Epidermal melanocyte (primary cell): Measurements from ENCODE around the gene PTPRN2.
"Not testable (repeated sequence)": the region's sequence is repeated elsewhere in the genome, so short reads cannot be mapped to it uniquely, and the experiment has no call there.

Experiments used
- DNase-seq: peaks from one replicate; pipeline ENCODE4 v3.0.0; 2011; ENCODE audit warnings: low spot score; ENCODE audit not compliant: insufficient read length

Gene PTPRN2

GRCh38 chr7:158518980-158519632 is 68.5 kb downstream of the PTPRN2 start:
- no peak for DNase-seq

GRCh38 chr7:158517571-158517970 is 70.1 kb downstream of the PTPRN2 start:
- DNase-seq, result no peak

- no peak for DNase-seq
These were observed 70.6 kb downstream of the PTPRN2 start for GRCh38 chr7:158517072-158517471.

- DNase-seq, result no peak
These were observed 71.1 kb downstream of the PTPRN2 start for GRCh38 chr7:158516524-158516923.

- DNase-seq, result no peak
These were observed 74.8 kb downstream of the PTPRN2 start for GRCh38 chr7:158512869-158513268.

- DNase-seq, result no peak
These were observed 75.6 kb downstream of the PTPRN2 start for GRCh38 chr7:158512042-158512441.

GRCh38 chr7:158508802-158509385 is 78.7 kb downstream of the PTPRN2 start:
- no peak for DNase-seq

- DNase-seq, result not testable (repeated sequence)
These were observed 79.3 kb downstream of the PTPRN2 start for GRCh38 chr7:158508321-158508720.

GRCh38 chr7:158507917-158508316 is 79.7 kb downstream of the PTPRN2 start:
- DNase-seq, result no peak

GRCh38 chr7:158507175-158507574 is 80.4 kb downstream of the PTPRN2 start:
- not testable (repeated sequence) for DNase-seq

- DNase-seq, result no peak
These were observed 81.0 kb downstream of the PTPRN2 start for GRCh38 chr7:158506626-158507025.

- DNase-seq, result no peak
These were observed 81.9 kb downstream of the PTPRN2 start for GRCh38 chr7:158505683-158506082.

- no peak for DNase-seq
These were observed 85.4 kb downstream of the PTPRN2 start for GRCh38 chr7:158502068-158502750.

GRCh38 chr7:158501393-158502067 is 86.1 kb downstream of the PTPRN2 start:
- no peak for DNase-seq

- DNase-seq, result no peak
These were observed 87.0 kb downstream of the PTPRN2 start for GRCh38 chr7:158500651-158501052.

- no peak for DNase-seq
These were observed 88.6 kb downstream of the PTPRN2 start for GRCh38 chr7:158499082-158499455.

GRCh38 chr7:158498443-158499081 is 89.1 kb downstream of the PTPRN2 start:
- no peak for DNase-seq

GRCh38 chr7:158497627-158498026 is 90.0 kb downstream of the PTPRN2 start:
- DNase-seq, result no peak

- no peak for DNase-seq
These were observed 91.8 kb downstream of the PTPRN2 start for GRCh38 chr7:158495786-158496185.

GRCh38 chr7:158495216-158495615 is 92.4 kb downstream of the PTPRN2 start:
- no peak for DNase-seq

GRCh38 chr7:158494643-158495042 is 93.0 kb downstream of the PTPRN2 start:
- DNase-seq, result no peak

- DNase-seq, result no peak
These were observed 93.4 kb downstream of the PTPRN2 start for GRCh38 chr7:158494162-158494586.
